ENCODE measurements around the gene PGAP2.

Gene PGAP2

GRCh38 chr11:3843326-3843725, 35.0 kb downstream of the PGAP2 start:
- H3K4me1 Mint-ChIP-seq (ENCODE audit: low read depth in 2 of 2), result peaks cover 16 to 19% of the 10 kb centered on the region in 2 donors
- H3K9me3 Mint-ChIP-seq, result no peaks in the 10 kb centered on the region
- no peak for ATAC-seq (replicated peaks)
- H3K27ac Mint-ChIP-seq, result peak overlapping the region in 1 of 2 donors; percentile 23
- DNase-seq, result no peak
- no peak overlapping the region for H3K4me3 Mint-ChIP-seq
- H3K27me3 Mint-ChIP-seq, result no peaks in the 10 kb centered on the region
- H3K36me3 Mint-ChIP-seq (ENCODE audit: insufficient read depth), result peaks cover 39% of the 10 kb centered on the region

GRCh38 chr11:3845246-3845645, 36.9 kb downstream of the PGAP2 start:
- H3K27ac Mint-ChIP-seq, result no peak overlapping the region
- H3K4me1 Mint-ChIP-seq (ENCODE audit: low read depth in 2 of 2), result peaks cover 7 to 8% of the 10 kb centered on the region in 2 donors
- no peaks in the 10 kb centered on the region for H3K27me3 Mint-ChIP-seq
- no peak overlapping the region for H3K4me3 Mint-ChIP-seq
- ATAC-seq (replicated peaks) (no peak), DNase-seq (no peak)
- H3K9me3 Mint-ChIP-seq, result no peaks in the 10 kb centered on the region
- H3K36me3 Mint-ChIP-seq (ENCODE audit: insufficient read depth), result peaks cover 23% of the 10 kb centered on the region

- H3K4me3 Mint-ChIP-seq, result no peak overlapping the region
- H3K36me3 Mint-ChIP-seq (ENCODE audit: insufficient read depth), result peaks cover 18% of the 10 kb centered on the region
- no peaks in the 10 kb centered on the region for H3K9me3 Mint-ChIP-seq
- H3K4me1 Mint-ChIP-seq (ENCODE audit: low read depth in 2 of 2), result peaks cover 7 to 8% of the 10 kb centered on the region in 2 donors
- H3K27me3 Mint-ChIP-seq, result no peaks in the 10 kb centered on the region
- no peak for DNase-seq
- no peak overlapping the region for H3K27ac Mint-ChIP-seq
- ATAC-seq (replicated peaks), result no peak
Observed at GRCh38 chr11:3845670-3846069, 37.3 kb downstream of the PGAP2 start.

GRCh38 chr11:3849297-3849874, 41.0 kb downstream of the PGAP2 start:
- no peaks in the 10 kb centered on the region for H3K27me3 Mint-ChIP-seq
- H3K9me3 Mint-ChIP-seq, result no peaks in the 10 kb centered on the region
- no peak overlapping the region for H3K4me3 Mint-ChIP-seq
- H3K4me1 Mint-ChIP-seq (ENCODE audit: low read depth in 2 of 2), result peaks cover 15 to 27% of the 10 kb centered on the region in 2 donors
- H3K27ac Mint-ChIP-seq, result no peak overlapping the region
- DNase-seq, result peak; percentile 62 to 70 (median 68)
- peaks cover 3% of the 10 kb centered on the region for H3K36me3 Mint-ChIP-seq (ENCODE audit: insufficient read depth)
- ATAC-seq (replicated peaks), result peak; percentile 83

GRCh38 chr11:3853545-3853842, 45.1 kb downstream of the PGAP2 start:
- ATAC-seq (replicated peaks), result no peak

GRCh38 chr11:3853899-3854659, 45.7 kb downstream of the PGAP2 start:
- peak overlapping the region; percentile 96 to 99 for H3K27ac Mint-ChIP-seq
- peaks cover 21% of the 10 kb centered on the region for H3K36me3 Mint-ChIP-seq (ENCODE audit: insufficient read depth)
- no peaks in the 10 kb centered on the region for H3K27me3 Mint-ChIP-seq
- peak; percentile 60 for ATAC-seq (replicated peaks)
- DNase-seq, result peak in 2 of 3 experiments; percentile 58 to 67
- H3K4me1 Mint-ChIP-seq (ENCODE audit: low read depth in 2 of 2), result peaks cover 44 to 55% of the 10 kb centered on the region in 2 donors
- peak overlapping the region; percentile 98 to 99 for H3K4me3 Mint-ChIP-seq
- no peaks in the 10 kb centered on the region for H3K9me3 Mint-ChIP-seq

More at GRCh38 chr11:3853545-3853842, 45.1 kb downstream of the PGAP2 start:
- peaks cover 21% of the 10 kb centered on the region for H3K36me3 Mint-ChIP-seq (ENCODE audit: insufficient read depth)
- H3K4me1 Mint-ChIP-seq (ENCODE audit: low read depth in 2 of 2), result peaks cover 41 to 52% of the 10 kb centered on the region in 2 donors
- peak overlapping the region; percentile 96 to 99 for H3K27ac Mint-ChIP-seq
- DNase-seq, result no peak
- H3K4me3 Mint-ChIP-seq, result peak overlapping the region; percentile 98 to 99
- no peaks in the 10 kb centered on the region for H3K9me3 Mint-ChIP-seq
- H3K27me3 Mint-ChIP-seq, result no peaks in the 10 kb centered on the region

- ATAC-seq (replicated peaks) (no peak), DNase-seq (peak in 1 of 3 experiments; percentile 55)
- Mint-ChIP-seq H3K4me1 (ENCODE audit: low read depth in 2 of 2) (peaks cover 45 to 55% of the 10 kb centered on the region in 2 donors), H3K36me3 (ENCODE audit: insufficient read depth) (peaks cover 22% of the 10 kb centered on the region), H3K27ac (peak overlapping the region; percentile 96 to 99), H3K27me3 (no peaks in the 10 kb centered on the region), H3K9me3 (no peaks in the 10 kb centered on the region), H3K4me3 (peak overlapping the region; percentile 98 to 99)
Observed at GRCh38 chr11:3854660-3854976, 46.3 kb downstream of the PGAP2 start.

- no peaks in the 10 kb centered on the region for H3K9me3 Mint-ChIP-seq
Observed at GRCh38 chr11:3854977-3855807, 46.8 kb downstream of the PGAP2 start, which contains the start of gene STIM1. STIM1 (plus strand) TSS chr11:3855664; CDS start chr11:3856271, 607 bp downstream.

GRCh38 chr11:3855808-3856491, 47.6 kb downstream of the PGAP2 start:
- peaks cover 25% of the 10 kb centered on the region for H3K36me3 Mint-ChIP-seq (ENCODE audit: insufficient read depth)
- H3K4me1 Mint-ChIP-seq (ENCODE audit: low read depth in 2 of 2), result peaks cover 54 to 68% of the 10 kb centered on the region in 2 donors
- no peaks in the 10 kb centered on the region for H3K27me3 Mint-ChIP-seq
- DNase-seq, result peak; percentile 29 to 42 (median 38)
- no peaks in the 10 kb centered on the region for H3K9me3 Mint-ChIP-seq
- H3K4me3 Mint-ChIP-seq, result peak overlapping the region; percentile 98 to 99
- ATAC-seq (replicated peaks), result peak; percentile 8
- H3K27ac Mint-ChIP-seq, result peak overlapping the region; percentile 96 to 99

More at GRCh38 chr11:3854977-3855807, 46.8 kb downstream of the PGAP2 start, which contains the start of gene STIM1:
- DNase-seq, result peak; percentile 98 to 99 (median 99)
- peak within 1 kb of the TSS; percentile 98 to 99 for H3K4me3 Mint-ChIP-seq
- peaks cover 25% of the 10 kb centered on the region for H3K36me3 Mint-ChIP-seq (ENCODE audit: insufficient read depth)
- H3K27ac Mint-ChIP-seq, result peak within 1 kb of the TSS; percentile 96 to 99
- H3K4me1 Mint-ChIP-seq (ENCODE audit: low read depth in 2 of 2), result peaks cover 47 to 61% of the 10 kb centered on the region in 2 donors
- no peaks in the 10 kb centered on the region for H3K27me3 Mint-ChIP-seq
- peak; percentile 78 for ATAC-seq (replicated peaks)

- Mint-ChIP-seq H3K27ac (peak overlapping the region; percentile 96 to 99), H3K4me3 (peak overlapping the region; percentile 98 to 99), H3K27me3 (no peaks in the 10 kb centered on the region), H3K4me1 (ENCODE audit: low read depth in 2 of 2) (peaks cover 62 to 75% of the 10 kb centered on the region in 2 donors), H3K9me3 (no peaks in the 10 kb centered on the region), H3K36me3 (ENCODE audit: insufficient read depth) (peaks cover 25% of the 10 kb centered on the region)
- no peak for ATAC-seq (replicated peaks)
- no peak for DNase-seq
Observed at GRCh38 chr11:3856856-3857553, 48.6 kb downstream of the PGAP2 start.

- Mint-ChIP-seq H3K4me1 (ENCODE audit: low read depth in 2 of 2) (peaks cover 62 to 74% of the 10 kb centered on the region in 2 donors), H3K27ac (peak overlapping the region; percentile 96 to 99), H3K36me3 (ENCODE audit: insufficient read depth) (peaks cover 25% of the 10 kb centered on the region), H3K9me3 (no peaks in the 10 kb centered on the region), H3K4me3 (peak overlapping the region; percentile 98 to 99), H3K27me3 (no peaks in the 10 kb centered on the region)
- ATAC-seq (replicated peaks), result no peak
- DNase-seq, result no peak
Observed at GRCh38 chr11:3857628-3858027, 49.3 kb downstream of the PGAP2 start.

GRCh38 chr11:3859373-3859881, 51.1 kb downstream of the PGAP2 start:
- Mint-ChIP-seq H3K27ac (peak overlapping the region; percentile 57 to 99), H3K9me3 (no peaks in the 10 kb centered on the region), H3K36me3 (ENCODE audit: insufficient read depth) (peaks cover 22% of the 10 kb centered on the region), H3K27me3 (no peaks in the 10 kb centered on the region), H3K4me1 (ENCODE audit: low read depth in 2 of 2) (peaks cover 55 to 70% of the 10 kb centered on the region in 2 donors), H3K4me3 (peak overlapping the region; percentile 98 to 99)
- DNase-seq (no peak), ATAC-seq (replicated peaks) (no peak)

All from effector memory CD8-positive, alpha-beta T cell (primary cell).